ENCODE data around the gene LRRC4.

The LRRC4 gene

DNA sequence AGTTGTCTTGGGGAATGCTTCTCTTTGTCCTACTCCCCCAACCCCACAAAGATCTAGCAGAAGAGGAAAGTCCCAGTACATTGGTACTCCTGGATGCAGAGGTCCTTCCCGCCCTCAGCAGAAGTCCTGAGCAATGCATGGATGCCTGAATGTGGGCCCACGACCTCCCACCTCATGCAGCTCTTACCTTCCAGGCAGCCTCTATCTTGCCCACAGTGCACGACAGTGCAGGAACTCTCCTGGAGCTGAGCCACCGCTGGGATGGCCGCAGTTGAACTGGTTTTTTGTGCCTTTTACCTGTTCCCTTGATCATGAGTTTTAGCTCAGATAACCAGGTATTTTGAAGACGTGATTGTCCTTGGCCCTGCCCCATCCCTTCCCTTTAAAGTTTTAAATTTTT, 37.9 kb downstream of the LRRC4 start:
- no peaks in the 10 kb centered on the region for H3K36me3 ChIP-seq (ENCODE audit: control insufficient read depth, insufficient read depth, low read length)
- H3K79me2 ChIP-seq = no peaks in the 10 kb centered on the region
- no peaks in the 10 kb centered on the region for H3K27me3 ChIP-seq (ENCODE audit: control insufficient read depth, insufficient read depth, low read length)
- no peak overlapping the region for H3K9ac ChIP-seq
- TF ChIP-seq, protein P1, sequence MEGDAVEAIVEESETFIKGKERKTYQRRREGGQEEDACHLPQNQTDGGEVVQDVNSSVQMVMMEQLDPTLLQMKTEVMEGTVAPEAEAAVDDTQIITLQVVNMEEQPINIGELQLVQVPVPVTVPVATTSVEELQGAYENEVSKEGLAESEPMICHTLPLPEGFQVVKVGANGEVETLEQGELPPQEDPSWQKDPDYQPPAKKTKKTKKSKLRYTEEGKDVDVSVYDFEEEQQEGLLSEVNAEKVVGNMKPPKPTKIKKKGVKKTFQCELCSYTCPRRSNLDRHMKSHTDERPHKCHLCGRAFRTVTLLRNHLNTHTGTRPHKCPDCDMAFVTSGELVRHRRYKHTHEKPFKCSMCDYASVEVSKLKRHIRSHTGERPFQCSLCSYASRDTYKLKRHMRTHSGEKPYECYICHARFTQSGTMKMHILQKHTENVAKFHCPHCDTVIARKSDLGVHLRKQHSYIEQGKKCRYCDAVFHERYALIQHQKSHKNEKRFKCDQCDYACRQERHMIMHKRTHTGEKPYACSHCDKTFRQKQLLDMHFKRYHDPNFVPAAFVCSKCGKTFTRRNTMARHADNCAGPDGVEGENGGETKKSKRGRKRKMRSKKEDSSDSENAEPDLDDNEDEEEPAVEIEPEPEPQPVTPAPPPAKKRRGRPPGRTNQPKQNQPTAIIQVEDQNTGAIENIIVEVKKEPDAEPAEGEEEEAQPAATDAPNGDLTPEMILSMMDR (IDR thresholded peaks at IDR 0.05) = no peak
- H3K4me3 ChIP-seq (ENCODE audit: low read depth, low read length) = no peak overlapping the region
- no peak overlapping the region for H3K27ac ChIP-seq
- H3K4me2 ChIP-seq (ENCODE audit: low read length) = no peak overlapping the region
- H2AFZ ChIP-seq = peak overlapping the region; percentile 18
- H3K9me3 ChIP-seq (ENCODE audit: control insufficient read depth, low read length) = no peaks in the 10 kb centered on the region
- H3K4me1 ChIP-seq = peaks cover 41% of the 10 kb centered on the region

- H3K4me2 ChIP-seq (ENCODE audit: low read length) = no peak overlapping the region
- H3K36me3 ChIP-seq (ENCODE audit: control insufficient read depth, insufficient read depth, low read length) = no peaks in the 10 kb centered on the region
- H2AFZ ChIP-seq = no peak overlapping the region
- no peak overlapping the region for H3K4me3 ChIP-seq (ENCODE audit: low read depth, low read length)
- no peaks in the 10 kb centered on the region for H3K79me2 ChIP-seq
- H3K9me3 ChIP-seq (ENCODE audit: control insufficient read depth, low read length) = no peaks in the 10 kb centered on the region
- H3K27ac ChIP-seq = no peak overlapping the region
- TF ChIP-seq, protein P1 (IDR thresholded peaks at IDR 0.05) = no peak
- H3K9ac ChIP-seq = no peak overlapping the region
- H3K4me1 ChIP-seq = peaks cover 31% of the 10 kb centered on the region
- no peaks in the 10 kb centered on the region for H3K27me3 ChIP-seq (ENCODE audit: control insufficient read depth, insufficient read depth, low read length)
Observed at GRCh38 chr7:127988751-127989150, 42.5 kb downstream of the LRRC4 start.

- Histone ChIP-seq H3K9me3 (ENCODE audit: control insufficient read depth, low read length) (no peaks in the 10 kb centered on the region), H3K9ac (no peak overlapping the region), H3K36me3 (ENCODE audit: control insufficient read depth, insufficient read depth, low read length) (no peaks in the 10 kb centered on the region), H2AFZ (no peak overlapping the region), H3K27ac (no peak overlapping the region), H3K4me3 (ENCODE audit: low read depth, low read length) (no peak overlapping the region), H3K4me1 (peaks cover 26% of the 10 kb centered on the region), H3K4me2 (ENCODE audit: low read length) (no peak overlapping the region), H3K79me2 (no peaks in the 10 kb centered on the region), H3K27me3 (ENCODE audit: control insufficient read depth, insufficient read depth, low read length) (no peaks in the 10 kb centered on the region)
- TF ChIP-seq, protein P1 (IDR thresholded peaks at IDR 0.05) = no peak
Observed at GRCh38 chr7:127986581-127987521, 44.4 kb downstream of the LRRC4 start.

DNA sequence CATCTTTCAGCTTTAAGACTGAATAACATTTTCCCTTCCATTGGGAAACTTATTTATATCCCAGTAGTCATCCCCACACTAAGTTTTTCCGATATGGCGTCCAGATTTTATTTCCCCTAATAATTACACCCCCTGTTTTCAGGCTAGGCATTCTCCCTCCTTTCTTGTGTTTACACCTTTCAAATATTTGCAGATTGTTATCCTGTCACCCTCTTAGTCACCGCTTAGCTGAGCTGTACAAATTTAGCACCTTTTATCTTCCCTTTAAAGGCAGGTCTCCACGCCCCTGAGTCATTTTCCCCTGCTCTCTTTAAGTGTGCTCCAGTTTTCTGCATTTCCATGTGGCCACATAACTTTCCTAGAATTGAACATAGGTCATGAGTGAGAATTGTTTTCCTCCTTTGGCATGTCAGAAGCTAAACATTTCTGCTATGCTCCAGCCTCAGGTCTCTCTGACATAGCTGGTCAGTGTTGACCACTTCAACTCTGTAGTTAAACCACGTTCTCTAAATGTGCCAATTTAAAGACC, 47.4 kb downstream of the LRRC4 start:
- Histone ChIP-seq H3K9ac (no peak overlapping the region), H3K4me2 (ENCODE audit: low read length) (peak overlapping the region; percentile 6), H3K27me3 (ENCODE audit: control insufficient read depth, insufficient read depth, low read length) (no peaks in the 10 kb centered on the region), H3K36me3 (ENCODE audit: control insufficient read depth, insufficient read depth, low read length) (no peaks in the 10 kb centered on the region), H3K79me2 (no peaks in the 10 kb centered on the region), H3K9me3 (ENCODE audit: control insufficient read depth, low read length) (no peaks in the 10 kb centered on the region), H3K4me1 (peaks cover 26% of the 10 kb centered on the region), H3K4me3 (ENCODE audit: low read depth, low read length) (no peak overlapping the region), H2AFZ (no peak overlapping the region), H3K27ac (no peak overlapping the region)
- TF ChIP-seq, protein P1 (IDR thresholded peaks at IDR 0.05) = no peak
